ENCODE results near the gene SMIM31.

The SMIM31 gene

GRCh38 chr4:164790249-164790648 lies 36.3 kb downstream of the SMIM31 start:
- DNase-seq: no peak

- DNase-seq: no peak
Observed at GRCh38 chr4:164799410-164799809, 45.5 kb downstream of the SMIM31 start.

GRCh38 chr4:164800786-164801185 lies 46.9 kb downstream of the SMIM31 start:
- DNase-seq: no peak

GRCh38 chr4:164802301-164802901 lies 48.5 kb downstream of the SMIM31 start:
- peak; percentile 43 for DNase-seq

GRCh38 chr4:164803702-164804101 lies 49.8 kb downstream of the SMIM31 start:
- DNase-seq: no peak

GRCh38 chr4:164807611-164808010 lies 53.7 kb downstream of the SMIM31 start:
- DNase-seq: peak; percentile 55

GRCh38 chr4:164813554-164813953 lies 59.6 kb downstream of the SMIM31 start:
- DNase-seq: no peak

GRCh38 chr4:164815711-164816110 lies 61.8 kb downstream of the SMIM31 start:
- DNase-seq: no peak

- DNase-seq: no peak
Observed at GRCh38 chr4:164819366-164819765, 65.4 kb downstream of the SMIM31 start.

- DNase-seq: no peak
Observed at GRCh38 chr4:164821711-164822110, 67.8 kb downstream of the SMIM31 start.

- no peak for DNase-seq
Observed at GRCh38 chr4:164824581-164824980, 70.7 kb downstream of the SMIM31 start.

GRCh38 chr4:164828955-164829354 lies 75.0 kb downstream of the SMIM31 start:
- DNase-seq: no peak

GRCh38 chr4:164846566-164846965 lies 92.6 kb downstream of the SMIM31 start:
- DNase-seq: no peak

GRCh38 chr4:164847016-164847415 lies 93.1 kb downstream of the SMIM31 start:
- DNase-seq: no peak

GRCh38 chr4:164847967-164848649 lies 94.2 kb downstream of the SMIM31 start:
- no peak for DNase-seq

Measured in kidney glomerular epithelial cell (primary cell).